ENCODE measurements around the gene CDH13. TPM values are rescaled to one million over a fixed set of nuclear protein-coding genes. Genes with fewer than 3 reads are reported as not detected.

The CDH13 gene
- polyA plus RNA-seq, 6 donors from 2014 or later, result 0.04 to 0.29 (median 0.19) TPM; not detected in 1

- Mint-ChIP-seq H3K27ac (no peak overlapping the region), H3K4me1 (no peaks in the 10 kb centered on the region), H3K4me3 (no peak overlapping the region)
Measured at GRCh38 chr16:83113811-83114210, 487.0 kb downstream of the CDH13 start.

DNA sequence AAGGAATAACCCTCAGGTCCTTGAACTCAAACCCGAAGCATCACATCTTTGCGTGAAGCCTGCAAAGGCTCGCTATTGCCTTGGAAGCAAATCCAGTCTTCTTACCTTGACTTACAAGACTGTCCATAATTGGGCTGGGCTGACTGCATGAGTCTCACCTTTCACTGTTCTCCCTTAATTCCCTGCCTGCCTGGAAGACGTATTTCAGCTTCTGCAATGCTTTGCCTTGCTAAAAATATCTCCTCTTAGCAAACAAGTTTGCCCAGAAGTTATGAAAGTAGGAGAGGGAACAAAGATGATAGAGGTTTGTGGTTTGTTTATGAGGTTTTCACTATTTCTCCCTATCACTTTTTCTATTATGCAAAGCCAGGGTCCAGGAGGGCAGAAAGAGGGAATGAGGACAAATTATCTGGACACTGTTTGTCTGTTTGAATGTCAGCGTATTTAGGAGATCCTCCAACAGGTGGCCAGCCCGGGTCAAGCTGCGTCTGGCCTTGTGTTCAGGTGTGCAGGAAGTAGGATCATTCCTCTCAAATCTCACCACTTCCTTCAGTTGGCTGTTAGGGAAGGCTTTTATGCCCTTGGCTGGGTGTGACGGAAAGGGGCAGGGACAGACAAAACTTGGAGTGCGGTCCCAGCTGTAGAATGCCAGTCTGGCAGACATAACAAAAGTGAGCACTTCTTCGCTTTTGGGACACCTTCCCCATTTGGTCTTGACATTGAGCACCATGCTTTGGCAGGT is 488.9 kb downstream of the CDH13 start:
- DNase-seq (no peak), ATAC-seq (ENCODE audit: low read depth in 2 of 2) (no peak)
- peaks cover 0 to 12% (median 5%) of the 10 kb centered on the region in 3 donors for H3K27me3 Mint-ChIP-seq
- no peak overlapping the region for H3K27ac Mint-ChIP-seq
- no peaks in the 10 kb centered on the region for H3K4me1 Mint-ChIP-seq
- no peak overlapping the region for H3K4me3 Mint-ChIP-seq
- H3K9me3 Mint-ChIP-seq, result no peaks in the 10 kb centered on the region
- no peaks in the 10 kb centered on the region for H3K36me3 Mint-ChIP-seq

More at GRCh38 chr16:83113811-83114210, 487.0 kb downstream of the CDH13 start:
- no peaks in the 10 kb centered on the region for H3K9me3 Mint-ChIP-seq
- H3K36me3 Mint-ChIP-seq, result no peaks in the 10 kb centered on the region
- peaks cover 5 to 12% (median 5%) of the 10 kb centered on the region in 3 donors for H3K27me3 Mint-ChIP-seq
- no peak for ATAC-seq (ENCODE audit: low read depth in 2 of 2)
- no peak for DNase-seq

DNA sequence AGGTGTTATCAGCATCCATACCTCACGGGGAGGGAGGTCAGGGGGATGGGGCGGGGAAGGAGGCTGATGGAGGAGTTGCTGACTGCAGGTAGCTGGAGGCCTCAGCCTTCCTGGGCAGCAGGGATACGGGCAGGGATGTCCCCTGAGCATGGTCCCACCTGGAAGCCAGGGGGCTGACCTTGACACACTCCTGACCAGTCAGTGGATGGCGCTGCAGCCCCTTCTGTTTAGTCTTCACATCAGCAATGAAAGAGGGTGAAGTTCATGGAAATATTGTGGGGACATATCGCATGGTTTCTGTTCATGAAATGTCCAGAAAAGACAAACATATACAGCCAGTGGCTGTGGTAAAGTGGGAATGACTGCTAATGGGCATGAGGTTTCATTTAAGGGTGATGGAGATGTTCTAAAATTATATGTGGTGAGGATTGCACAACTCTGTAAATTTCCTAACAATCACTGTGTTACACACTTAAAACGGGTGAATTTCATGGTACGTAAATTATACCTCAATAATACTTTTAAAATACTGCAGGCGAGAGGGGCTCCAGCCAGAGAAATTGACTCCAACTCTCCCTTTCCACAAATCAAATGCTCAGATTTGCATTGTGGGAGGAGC is 489.6 kb downstream of the CDH13 start:
- ATAC-seq (ENCODE audit: low read depth in 2 of 2) (no peak), DNase-seq (no peak)
- Mint-ChIP-seq H3K4me1 (no peaks in the 10 kb centered on the region), H3K9me3 (no peaks in the 10 kb centered on the region), H3K4me3 (no peak overlapping the region), H3K36me3 (no peaks in the 10 kb centered on the region), H3K27ac (peak overlapping the region in 1 of 6 donors; percentile 21), H3K27me3 (peaks cover 0 to 10% (median 5%) of the 10 kb centered on the region in 3 donors)

DNA sequence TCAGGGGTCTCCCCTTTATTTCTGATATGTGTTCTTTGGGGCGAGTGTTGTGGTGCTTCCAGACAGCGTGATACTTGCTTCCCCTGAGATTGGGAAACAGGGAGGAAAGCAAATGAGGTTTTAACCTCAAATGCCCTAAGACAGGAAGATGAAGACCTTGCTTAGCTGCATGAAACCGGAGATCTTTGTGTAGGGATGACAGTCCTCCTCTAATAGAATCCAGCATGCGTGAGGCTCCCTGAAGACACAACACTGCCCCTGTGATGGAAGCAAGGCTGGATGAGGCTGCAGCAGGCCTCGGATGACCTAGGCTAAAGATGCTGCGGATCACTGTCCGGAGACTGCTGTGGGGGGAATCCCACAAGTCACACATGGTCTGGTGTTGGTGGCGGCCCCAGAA is 491.0 kb downstream of the CDH13 start:
- no peaks in the 10 kb centered on the region for H3K36me3 Mint-ChIP-seq
- no peak overlapping the region for H3K27ac Mint-ChIP-seq
- ATAC-seq (ENCODE audit: low read depth in 2 of 2) (no peak), DNase-seq (no peak)
- H3K4me1 Mint-ChIP-seq, result no peaks in the 10 kb centered on the region
- H3K27me3 Mint-ChIP-seq, result peaks cover 0 to 5% (median 5%) of the 10 kb centered on the region in 3 donors
- H3K9me3 Mint-ChIP-seq, result no peaks in the 10 kb centered on the region
- no peak overlapping the region for H3K4me3 Mint-ChIP-seq

DNA sequence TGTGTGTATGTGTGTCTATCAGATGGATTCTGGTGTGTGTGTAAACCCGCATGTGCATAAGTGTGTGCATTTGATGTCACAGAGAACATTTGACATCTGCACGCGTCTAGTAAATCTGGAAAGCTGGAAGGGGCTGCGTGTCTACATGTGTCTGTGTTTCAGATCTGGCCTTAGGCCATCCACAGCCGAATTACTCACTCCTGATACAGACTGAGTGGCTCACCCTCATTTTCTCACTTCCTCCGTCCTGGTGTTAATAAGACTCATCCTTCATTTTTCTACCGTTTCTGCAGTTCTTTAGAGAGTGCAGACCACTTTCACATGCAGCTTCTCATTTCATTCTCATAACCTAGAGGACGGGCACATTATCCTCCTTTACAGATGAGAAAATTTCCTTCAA is 491.6 kb downstream of the CDH13 start:
- H3K27ac Mint-ChIP-seq, result no peak overlapping the region

GRCh38 chr16:83125999-83126568 is 499.3 kb downstream of the CDH13 start:
- H3K27ac Mint-ChIP-seq, result no peak overlapping the region
- H3K36me3 Mint-ChIP-seq, result peaks cover 11 to 13% of the 10 kb centered on the region in 2 donors
- peaks cover 8 to 29% (median 16%) of the 10 kb centered on the region in 7 donors for H3K9me3 Mint-ChIP-seq
- ATAC-seq (ENCODE audit: low read depth in 2 of 2) (no peak), DNase-seq (no peak)
- peak overlapping the region in 1 of 8 donors; percentile 41 for H3K4me3 Mint-ChIP-seq
- peaks cover 8 to 23% (median 22%) of the 10 kb centered on the region in 3 donors for H3K27me3 Mint-ChIP-seq
- H3K4me1 Mint-ChIP-seq, result no peaks in the 10 kb centered on the region

More for the DNA sequence above, 491.6 kb downstream of the CDH13 start:
- Mint-ChIP-seq H3K4me1 (no peaks in the 10 kb centered on the region), H3K4me3 (no peak overlapping the region), H3K9me3 (no peaks in the 10 kb centered on the region), H3K27me3 (peaks cover 0 to 5% (median 5%) of the 10 kb centered on the region in 3 donors), H3K36me3 (no peaks in the 10 kb centered on the region)
- DNase-seq (no peak), ATAC-seq (ENCODE audit: low read depth in 2 of 2) (no peak)

- H3K4me3 Mint-ChIP-seq, result no peak overlapping the region
- no peak for ATAC-seq (ENCODE audit: low read depth in 2 of 2)
- peaks cover 8 to 29% (median 16%) of the 10 kb centered on the region in 7 donors for H3K9me3 Mint-ChIP-seq
- peaks cover 11 to 13% of the 10 kb centered on the region in 2 donors for H3K36me3 Mint-ChIP-seq
- DNase-seq, result no peak
- peaks cover 8 to 24% (median 23%) of the 10 kb centered on the region in 3 donors for H3K27me3 Mint-ChIP-seq
- H3K4me1 Mint-ChIP-seq, result no peaks in the 10 kb centered on the region
- H3K27ac Mint-ChIP-seq, result peak overlapping the region in 1 of 6 donors; percentile 1
Measured at GRCh38 chr16:83128041-83128440, 501.3 kb downstream of the CDH13 start.

DNA sequence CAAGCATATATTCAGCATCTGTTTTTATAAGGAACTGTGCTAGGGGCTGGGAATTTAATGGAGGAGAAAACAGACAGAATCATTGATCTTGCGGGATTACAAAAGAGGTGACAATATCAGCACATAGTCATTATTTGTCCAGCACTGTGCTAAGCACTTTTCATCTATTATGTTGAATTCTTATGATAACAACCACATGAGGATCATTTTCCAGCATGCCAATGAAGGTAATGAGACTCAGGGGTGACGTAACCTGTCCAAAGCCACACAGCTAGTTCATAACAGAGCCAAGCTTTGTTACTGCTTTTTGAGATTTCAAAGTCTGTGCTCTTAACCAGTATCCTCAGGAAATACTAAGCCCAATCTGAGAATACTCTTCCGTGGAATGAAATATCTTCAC is 503.3 kb downstream of the CDH13 start:
- no peaks in the 10 kb centered on the region for H3K4me1 Mint-ChIP-seq
- no peak for ATAC-seq (ENCODE audit: low read depth in 2 of 2)
- no peak overlapping the region for H3K27ac Mint-ChIP-seq
- H3K27me3 Mint-ChIP-seq, result peaks cover 8 to 23% (median 22%) of the 10 kb centered on the region in 3 donors
- DNase-seq, result no peak
- peaks cover 8 to 24% (median 14%) of the 10 kb centered on the region in 7 donors for H3K9me3 Mint-ChIP-seq
- H3K4me3 Mint-ChIP-seq, result no peak overlapping the region
- H3K36me3 Mint-ChIP-seq, result peaks cover 11 to 13% of the 10 kb centered on the region in 2 donors

DNA sequence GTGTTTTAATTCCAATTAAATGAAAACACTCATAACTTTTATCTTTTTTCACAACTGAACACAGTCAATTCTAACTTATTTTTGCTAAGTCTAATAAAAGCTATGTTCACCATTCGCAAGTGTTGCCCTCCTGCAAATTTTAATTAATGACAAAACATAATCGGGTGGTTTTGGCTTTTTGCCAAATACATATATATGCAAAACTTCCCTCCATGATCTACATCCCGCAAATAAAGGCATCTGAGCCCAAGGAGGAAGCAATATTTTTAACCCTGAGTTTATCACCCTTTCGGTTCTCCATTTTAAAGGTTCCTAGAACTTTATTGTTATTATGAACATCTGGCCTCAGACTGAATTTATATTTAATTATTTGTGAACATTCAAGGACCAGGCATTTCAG is 507.9 kb downstream of the CDH13 start:
- H3K4me3 Mint-ChIP-seq, result no peak overlapping the region
- no peak for DNase-seq
- peaks cover 2 to 13% (median 5%) of the 10 kb centered on the region in 3 donors for H3K4me1 Mint-ChIP-seq
- no peak for ATAC-seq (ENCODE audit: low read depth in 2 of 2)
- H3K9me3 Mint-ChIP-seq, result peaks cover 0 to 3% (median 0%) of the 10 kb centered on the region in 7 donors
- H3K36me3 Mint-ChIP-seq, result no peaks in the 10 kb centered on the region
- no peak overlapping the region for H3K27ac Mint-ChIP-seq
- H3K27me3 Mint-ChIP-seq, result peaks cover 0 to 16% (median 11%) of the 10 kb centered on the region in 3 donors

GRCh38 chr16:83136419-83136818 is 509.6 kb downstream of the CDH13 start:
- Mint-ChIP-seq H3K9me3 (peaks cover 0 to 3% (median 0%) of the 10 kb centered on the region in 7 donors), H3K27me3 (peaks cover 0 to 16% (median 4%) of the 10 kb centered on the region in 3 donors), H3K4me1 (peaks cover 2 to 13% (median 5%) of the 10 kb centered on the region in 3 donors), H3K36me3 (no peaks in the 10 kb centered on the region), H3K27ac (peak overlapping the region in 1 of 6 donors; percentile 48), H3K4me3 (peak overlapping the region in 2 of 8 donors; percentile 18 to 39)
- ATAC-seq (ENCODE audit: low read depth in 2 of 2) (no peak), DNase-seq (no peak)

DNA sequence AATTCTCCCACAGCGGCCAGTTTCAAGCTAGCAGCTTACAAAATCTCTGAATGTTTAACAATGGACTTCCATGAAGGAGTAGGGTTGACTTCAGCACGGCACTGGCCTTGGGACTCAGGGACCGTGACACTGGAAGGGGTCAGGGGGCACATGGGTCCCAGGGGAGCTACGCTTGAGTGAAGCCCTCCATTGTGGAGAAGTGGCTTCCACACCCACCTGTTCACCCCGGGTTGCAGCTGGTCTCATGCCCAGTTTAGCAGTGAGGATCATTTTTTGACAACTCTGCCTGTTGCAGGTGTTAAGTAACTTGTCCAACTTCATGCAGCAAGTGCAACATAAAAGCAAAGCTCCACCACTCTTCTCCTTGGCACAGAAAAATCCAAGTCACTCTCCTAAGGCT is 510.2 kb downstream of the CDH13 start:
- Mint-ChIP-seq H3K4me3 (peak overlapping the region in 5 of 8 donors; percentile 18 to 79 (median 51)), H3K27ac (no peak overlapping the region), H3K36me3 (no peaks in the 10 kb centered on the region), H3K4me1 (peaks cover 2 to 13% (median 5%) of the 10 kb centered on the region in 3 donors), H3K9me3 (peaks cover 0 to 3% (median 0%) of the 10 kb centered on the region in 7 donors), H3K27me3 (peaks cover 0 to 16% (median 4%) of the 10 kb centered on the region in 3 donors)
- DNase-seq (no peak), ATAC-seq (ENCODE audit: low read depth in 2 of 2) (no peak)

DNA sequence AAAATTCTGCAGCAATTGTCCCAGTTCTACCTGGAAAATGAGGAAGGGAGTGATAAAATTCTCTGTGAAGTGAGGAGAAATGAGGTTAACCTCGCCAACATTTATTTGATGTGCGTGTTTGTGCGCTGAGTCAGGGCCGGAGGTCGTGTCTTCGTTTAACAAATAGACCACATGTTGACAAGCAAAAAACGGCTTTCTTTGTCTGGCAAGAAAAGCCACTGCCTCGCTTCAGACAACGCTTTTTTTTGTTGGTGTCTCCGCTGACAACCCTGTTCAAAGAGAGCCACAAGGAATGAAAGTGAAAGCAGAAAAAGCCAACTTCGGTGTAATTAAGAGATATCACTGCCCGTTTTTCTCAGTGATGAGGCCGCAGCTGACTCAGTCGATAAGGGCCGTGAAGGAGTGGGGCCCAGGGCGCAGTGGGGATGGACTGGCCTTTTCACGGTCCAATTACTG is 510.6 kb downstream of the CDH13 start:
- DNase-seq (no peak), ATAC-seq (ENCODE audit: low read depth in 2 of 2) (no peak)
- H3K27me3 Mint-ChIP-seq, result peaks cover 0 to 16% (median 4%) of the 10 kb centered on the region in 3 donors
- peaks cover 2 to 13% (median 5%) of the 10 kb centered on the region in 3 donors for H3K4me1 Mint-ChIP-seq
- H3K4me3 Mint-ChIP-seq, result peak overlapping the region; percentile 3 to 85 (median 68)
- H3K36me3 Mint-ChIP-seq, result no peaks in the 10 kb centered on the region
- peak overlapping the region in 1 of 6 donors; percentile 34 for H3K27ac Mint-ChIP-seq
- peaks cover 0 to 3% (median 2%) of the 10 kb centered on the region in 7 donors for H3K9me3 Mint-ChIP-seq

DNA sequence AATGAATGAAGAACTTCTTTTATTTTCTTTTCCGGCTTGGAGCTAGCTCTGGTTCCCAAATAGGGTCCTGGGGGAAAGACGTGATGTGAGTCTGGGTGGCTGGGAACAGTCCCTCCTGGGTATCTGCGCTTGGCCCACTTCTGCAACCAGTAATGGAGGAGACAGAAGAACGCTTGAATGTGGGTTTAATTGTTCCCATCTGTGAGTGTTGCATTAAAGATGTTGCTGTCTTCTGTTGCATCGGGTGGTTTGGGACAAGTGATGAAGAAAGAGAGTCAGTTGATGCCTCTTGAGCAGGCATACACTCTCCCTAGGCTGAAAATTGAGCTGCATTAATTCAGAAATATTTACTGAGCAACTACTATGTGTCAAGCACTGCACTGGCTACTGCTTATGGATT is 511.1 kb downstream of the CDH13 start:
- no peaks in the 10 kb centered on the region for H3K36me3 Mint-ChIP-seq
- peaks cover 0 to 16% (median 4%) of the 10 kb centered on the region in 3 donors for H3K27me3 Mint-ChIP-seq
- H3K27ac Mint-ChIP-seq, result peak overlapping the region in 1 of 6 donors; percentile 34
- peaks cover 0 to 3% (median 2%) of the 10 kb centered on the region in 7 donors for H3K9me3 Mint-ChIP-seq
- no peak for DNase-seq
- peaks cover 2 to 13% (median 5%) of the 10 kb centered on the region in 3 donors for H3K4me1 Mint-ChIP-seq
- ATAC-seq (ENCODE audit: low read depth in 2 of 2), result no peak
- H3K4me3 Mint-ChIP-seq, result peak overlapping the region in 7 of 8 donors; percentile 12 to 85 (median 65)

All from naive B cell (primary cell).